HG03575 (cell line): ENCODE data around the gene FGFRL1.

Experiments
- ATAC-seq: cut with Tn5 transposase; IDR thresholded peaks from one replicate; pipeline ENCODE4 v1.9.1; 2021; ENCODE audit not compliant: unreplicated experiment, insufficient number of reproducible peaks, low FRiP score; ENCODE audit errors: extremely low read depth

Gene FGFRL1

DNA sequence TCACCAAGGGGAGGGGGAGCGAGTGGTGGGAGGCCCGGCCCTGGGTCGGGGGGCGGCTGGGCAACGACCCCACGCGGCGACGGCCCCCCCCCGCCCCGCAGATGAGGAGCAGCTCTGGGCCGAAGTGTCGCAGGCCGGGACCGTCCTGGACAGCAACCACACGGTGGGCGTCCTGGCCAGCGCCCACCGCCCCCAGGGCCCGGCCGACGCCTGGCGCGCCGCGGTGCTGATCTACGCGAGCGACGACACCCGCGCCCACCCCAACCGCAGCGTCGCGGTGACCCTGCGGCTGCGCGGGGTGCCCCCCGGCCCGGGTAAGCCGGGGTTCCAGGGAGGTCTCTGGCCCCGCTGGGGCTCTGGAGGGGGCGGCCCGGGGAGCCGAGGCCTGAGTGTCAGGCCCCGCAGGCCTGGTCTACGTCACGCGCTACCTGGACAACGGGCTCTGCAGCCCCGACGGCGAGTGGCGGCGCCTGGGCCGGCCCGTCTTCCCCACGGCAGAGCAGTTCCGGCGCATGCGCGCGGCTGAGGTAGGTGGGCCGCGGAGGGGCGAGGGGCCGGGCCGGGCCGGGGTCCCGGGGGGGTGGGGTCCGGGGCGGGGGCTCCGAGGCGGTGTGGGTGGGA lies 8.7 kb upstream of the FGFRL1 start:
- ATAC-seq = no peak

DNA sequence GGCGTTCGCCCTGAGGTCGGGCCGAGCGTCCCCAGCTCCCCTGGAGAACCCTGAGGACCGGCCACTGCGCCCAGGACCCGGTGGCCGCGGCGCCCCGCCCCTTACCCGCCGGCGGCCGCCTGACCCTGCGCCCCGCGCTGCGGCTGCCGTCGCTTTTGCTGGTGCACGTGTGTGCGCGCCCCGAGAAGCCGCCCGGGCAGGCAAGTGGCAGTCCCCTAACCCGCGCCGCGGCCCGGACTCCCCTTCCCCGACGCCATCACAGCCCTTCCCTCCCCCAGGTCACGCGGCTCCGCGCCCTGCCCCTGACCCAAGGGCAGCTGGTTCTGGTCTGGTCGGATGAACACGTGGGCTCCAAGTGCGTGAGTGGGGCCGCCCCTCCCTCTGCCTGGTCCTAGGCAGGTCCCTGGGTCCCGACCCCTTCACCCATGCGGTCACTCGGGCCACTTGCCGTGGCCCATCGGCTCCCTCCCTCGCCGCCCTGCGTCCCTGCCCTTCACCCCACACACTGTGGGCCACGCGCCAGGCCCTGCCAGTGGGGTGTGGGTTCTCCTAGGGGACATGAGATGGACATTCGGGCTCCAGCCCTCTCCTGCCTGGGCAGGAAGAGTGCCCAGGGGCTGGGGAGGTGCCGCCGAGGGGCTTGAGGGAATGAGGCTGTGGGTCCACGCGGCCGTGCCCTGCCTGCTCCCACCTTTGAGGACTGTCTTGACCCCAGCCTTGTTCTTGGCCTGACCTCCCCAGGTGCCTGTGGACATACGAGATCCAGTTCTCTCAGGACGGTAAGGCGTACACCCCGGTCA lies 8.0 kb upstream of the FGFRL1 start:
- ATAC-seq = no peak

DNA sequence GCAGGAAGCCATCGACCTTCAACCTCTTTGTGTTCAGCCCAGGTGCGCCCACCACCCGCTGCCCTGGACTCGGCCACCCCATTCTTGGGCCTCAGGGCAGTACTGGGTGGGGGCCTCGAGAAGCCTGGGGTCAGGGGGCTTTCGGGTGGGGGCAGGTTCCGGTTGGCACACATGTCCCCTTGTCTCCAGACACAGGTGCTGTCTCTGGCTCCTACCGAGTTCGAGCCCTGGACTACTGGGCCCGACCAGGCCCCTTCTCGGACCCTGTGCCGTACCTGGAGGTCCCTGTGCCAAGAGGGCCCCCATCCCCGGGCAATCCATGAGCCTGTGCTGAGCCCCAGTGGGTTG lies 7.4 kb upstream of the FGFRL1 start:
- ATAC-seq = no peak

DNA sequence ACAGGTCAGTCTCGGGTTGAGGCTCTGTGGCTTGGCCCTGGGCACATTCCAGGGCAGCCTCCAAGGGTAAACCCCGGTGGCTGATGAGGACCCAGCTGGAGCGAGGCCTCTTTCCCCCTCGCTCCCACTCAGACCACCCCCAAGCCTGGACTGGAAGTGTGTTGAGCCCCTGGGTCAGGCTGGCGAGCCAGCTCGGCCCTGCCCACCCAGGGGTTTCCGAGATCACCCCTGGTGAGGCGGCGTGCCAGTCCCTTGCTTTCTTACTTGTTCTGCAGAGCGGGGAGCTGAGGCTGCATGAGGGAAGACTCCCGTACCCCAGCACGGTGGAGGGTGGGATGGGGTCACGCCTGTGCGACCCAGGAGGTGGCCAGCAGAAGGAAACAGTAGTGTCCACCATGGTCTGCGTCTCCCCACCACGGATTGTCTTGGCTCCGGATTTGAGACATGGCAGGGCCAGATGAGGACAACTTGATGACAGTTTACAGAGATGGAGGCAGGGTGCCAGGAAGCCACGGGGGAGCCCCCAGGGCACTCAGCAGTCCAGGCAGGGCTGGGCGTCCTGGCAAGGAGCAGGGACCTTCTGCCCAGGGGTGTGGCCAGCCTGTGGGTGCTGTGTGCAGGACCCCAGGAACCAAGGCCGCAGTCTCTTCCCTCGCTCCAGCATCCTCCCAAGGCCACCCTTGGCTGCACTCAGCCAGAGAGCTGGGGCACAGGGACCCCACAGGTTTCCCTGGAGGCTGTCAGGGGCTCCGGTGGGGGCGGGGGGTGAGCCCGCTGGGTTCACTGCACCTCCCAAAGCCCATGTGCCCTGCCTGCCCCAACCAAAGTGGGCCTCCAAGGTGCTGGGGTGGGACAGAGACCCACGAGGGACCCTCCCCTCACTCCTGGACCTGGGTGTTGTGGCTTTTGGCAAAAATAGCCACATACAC lies 6.6 kb upstream of the FGFRL1 start:
- no peak for ATAC-seq

DNA sequence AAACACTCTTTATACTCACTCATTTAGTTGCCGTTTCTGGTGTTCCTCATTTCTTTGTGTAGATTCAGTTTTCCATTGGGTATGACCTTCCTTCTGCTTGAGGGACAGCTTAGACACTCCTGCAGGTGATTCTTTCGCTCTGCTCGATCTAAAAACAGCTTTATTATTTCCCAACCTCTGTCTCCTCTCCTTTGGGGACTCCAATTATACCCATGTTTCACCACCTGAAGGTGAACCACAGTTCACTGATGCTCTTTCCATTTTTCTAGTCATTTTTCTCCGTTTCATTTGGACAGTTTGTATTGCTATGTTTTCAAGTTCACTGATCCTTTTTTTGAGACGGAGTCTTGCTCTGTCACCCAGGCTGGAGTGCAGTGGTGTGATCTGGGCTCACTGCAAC lies 4.6 kb upstream of the FGFRL1 start:
- ATAC-seq = no peak

DNA sequence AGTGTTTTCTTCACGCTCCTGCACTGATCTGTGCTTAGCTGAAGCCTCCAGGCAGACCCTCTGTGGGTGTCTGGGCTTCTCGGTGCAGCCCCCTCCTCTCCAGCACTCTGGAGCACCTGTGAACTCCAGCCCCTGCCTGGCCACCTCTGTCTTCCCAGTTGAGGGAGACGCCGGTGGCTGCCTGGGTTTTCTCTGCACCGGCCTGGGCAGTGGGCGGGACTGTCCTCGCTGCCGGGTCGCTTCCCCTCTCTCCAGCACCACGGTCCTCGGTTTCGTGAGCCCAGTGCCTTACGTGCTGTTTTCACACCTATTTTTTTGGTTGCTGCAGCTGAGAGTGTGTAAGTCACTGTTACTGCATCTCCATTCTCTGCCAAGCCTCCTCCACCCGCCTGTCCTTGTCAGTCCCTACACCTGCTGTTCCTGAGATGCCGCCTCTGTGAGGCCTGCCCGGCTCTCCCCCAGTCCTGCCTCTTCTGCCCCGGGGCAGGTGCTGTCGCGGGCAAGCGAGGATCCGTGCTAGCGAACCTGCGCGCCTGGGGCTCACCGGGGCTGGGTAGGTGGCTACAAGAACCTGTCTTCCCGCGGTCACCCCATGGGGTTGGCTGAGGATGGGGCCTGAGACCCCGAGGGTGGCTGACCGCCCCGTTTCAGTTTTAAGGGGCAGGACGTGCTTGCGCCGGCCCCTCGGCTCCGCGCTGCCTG lies 2.4 kb upstream of the FGFRL1 start:
- no peak for ATAC-seq

DNA sequence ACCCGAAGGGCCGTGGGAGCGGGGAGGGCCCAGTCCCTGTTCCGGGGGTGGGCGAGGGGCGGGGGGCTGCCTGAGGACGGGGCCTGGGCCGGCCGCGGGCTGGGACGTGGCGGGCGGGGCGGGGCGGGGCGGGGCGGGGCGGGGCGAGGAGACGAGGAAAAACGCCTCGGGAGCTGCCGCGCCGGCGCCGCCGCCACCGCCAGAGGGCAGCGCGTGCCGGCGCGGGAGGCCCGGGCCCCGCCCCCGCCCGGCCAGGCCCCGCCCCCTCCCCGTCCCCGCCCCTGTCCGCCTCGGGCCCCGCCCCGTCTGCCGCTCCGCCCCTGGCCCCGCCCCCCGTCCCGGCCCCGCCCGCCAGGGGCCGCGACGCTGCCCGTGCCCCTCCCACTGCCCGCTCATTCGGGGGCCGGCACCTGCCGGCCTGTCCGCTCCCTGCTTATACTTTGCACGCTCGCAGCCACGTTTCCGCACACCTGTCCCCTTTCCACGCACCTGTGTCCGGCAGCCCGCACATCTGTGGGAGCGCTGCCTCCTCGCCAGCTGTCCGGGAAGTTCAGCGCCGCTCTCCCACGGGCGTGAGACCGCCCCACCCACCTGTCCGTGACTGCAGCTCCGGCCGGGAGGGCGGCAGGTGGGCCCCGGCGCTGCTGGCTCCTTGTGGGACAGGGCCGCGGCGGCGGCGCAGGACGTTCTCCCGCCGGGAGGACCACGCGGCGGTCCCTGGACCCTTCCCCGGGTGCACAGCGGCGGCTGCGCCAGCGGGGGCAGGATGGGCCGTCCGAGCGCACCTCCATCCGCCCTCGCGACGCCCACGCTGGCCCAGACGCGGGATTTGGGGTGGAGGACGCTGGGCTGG lies 1.7 kb upstream of the FGFRL1 start:
- no peak for ATAC-seq

DNA sequence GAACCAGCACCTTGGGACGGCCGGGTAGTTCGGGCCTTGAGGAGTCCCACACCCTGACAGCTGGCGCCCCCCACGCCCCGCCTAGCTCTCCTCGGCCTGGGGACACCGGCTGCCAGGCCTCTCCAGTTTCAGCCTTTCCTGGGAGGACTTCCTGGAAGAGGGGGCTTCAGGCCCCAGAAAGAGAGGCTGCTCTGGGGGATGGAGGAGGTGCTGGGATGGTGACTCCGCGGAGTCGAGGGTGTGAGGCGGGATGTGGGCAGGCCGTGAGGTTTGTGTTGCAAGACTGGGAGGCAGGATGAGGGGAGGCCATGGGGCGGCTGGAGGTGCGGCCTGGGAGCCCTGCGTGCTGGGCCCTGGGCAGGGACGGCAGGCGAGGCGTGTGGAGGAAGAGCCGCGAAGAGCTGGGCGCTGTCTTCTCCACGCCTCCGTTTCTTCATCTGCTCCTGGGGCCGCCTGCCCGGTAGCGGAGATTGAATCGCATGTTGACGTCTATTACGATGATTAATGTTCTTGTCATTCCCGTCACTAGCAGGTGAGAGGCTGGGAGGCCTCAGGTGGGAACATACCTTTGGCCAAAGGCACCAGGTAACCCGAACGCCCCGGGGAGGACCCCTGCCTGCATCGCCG lies 918 bp upstream of the FGFRL1 start:
- ATAC-seq = no peak

DNA sequence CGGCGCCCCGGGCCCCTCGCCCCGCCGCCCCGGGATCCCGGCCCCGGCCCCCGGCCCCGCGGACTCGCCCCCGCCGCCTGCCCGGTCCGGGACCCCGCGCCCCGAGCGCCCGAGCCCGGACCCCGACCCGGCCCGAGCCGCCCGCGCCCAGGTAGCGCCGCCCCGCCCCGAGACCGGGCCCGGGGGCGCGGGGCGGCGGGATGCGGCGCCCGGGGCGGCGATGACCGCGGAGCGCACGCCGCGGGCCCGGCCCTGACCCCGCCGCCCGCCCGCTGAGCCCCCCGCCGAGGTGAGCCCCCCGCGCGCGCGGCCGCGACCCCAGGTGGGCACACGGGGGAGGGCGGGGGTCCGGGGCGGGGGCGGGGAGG lies 224 bp downstream of the FGFRL1 start:
- ATAC-seq = no peak

DNA sequence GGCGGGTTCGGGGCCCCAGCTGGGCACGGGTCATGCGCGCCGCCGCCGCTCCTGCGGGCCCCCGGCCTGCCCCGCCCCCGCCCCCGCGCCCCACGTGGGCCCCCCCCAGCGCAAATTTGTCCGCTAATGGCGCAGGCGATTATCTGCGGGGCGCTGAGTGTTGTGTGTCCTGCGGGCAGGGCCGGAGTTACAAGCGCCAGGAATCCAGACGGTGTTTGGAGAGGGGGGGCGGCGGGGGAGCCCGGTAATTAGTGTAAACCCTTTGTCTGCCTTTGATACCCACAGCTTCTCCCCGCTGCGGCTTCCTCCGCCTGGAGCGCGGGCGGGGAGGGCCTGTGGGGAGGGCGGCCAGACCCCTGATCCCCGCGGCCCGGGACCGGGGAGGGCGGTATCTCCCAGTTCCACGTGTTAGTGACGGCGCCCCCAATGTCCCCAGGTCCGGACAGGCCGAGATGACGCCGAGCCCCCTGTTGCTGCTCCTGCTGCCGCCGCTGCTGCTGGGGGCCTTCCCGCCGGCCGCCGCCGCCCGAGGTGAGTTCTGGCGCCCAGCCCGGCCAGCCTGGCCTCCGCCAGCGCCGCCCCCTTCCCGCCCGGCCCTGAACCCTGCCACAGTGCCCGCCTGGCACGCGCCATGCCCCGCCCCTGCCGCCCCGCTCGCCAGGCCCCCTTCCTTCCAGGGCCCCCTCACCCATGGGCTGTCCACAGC lies 761 bp downstream of the FGFRL1 start:
- no peak for ATAC-seq

DNA sequence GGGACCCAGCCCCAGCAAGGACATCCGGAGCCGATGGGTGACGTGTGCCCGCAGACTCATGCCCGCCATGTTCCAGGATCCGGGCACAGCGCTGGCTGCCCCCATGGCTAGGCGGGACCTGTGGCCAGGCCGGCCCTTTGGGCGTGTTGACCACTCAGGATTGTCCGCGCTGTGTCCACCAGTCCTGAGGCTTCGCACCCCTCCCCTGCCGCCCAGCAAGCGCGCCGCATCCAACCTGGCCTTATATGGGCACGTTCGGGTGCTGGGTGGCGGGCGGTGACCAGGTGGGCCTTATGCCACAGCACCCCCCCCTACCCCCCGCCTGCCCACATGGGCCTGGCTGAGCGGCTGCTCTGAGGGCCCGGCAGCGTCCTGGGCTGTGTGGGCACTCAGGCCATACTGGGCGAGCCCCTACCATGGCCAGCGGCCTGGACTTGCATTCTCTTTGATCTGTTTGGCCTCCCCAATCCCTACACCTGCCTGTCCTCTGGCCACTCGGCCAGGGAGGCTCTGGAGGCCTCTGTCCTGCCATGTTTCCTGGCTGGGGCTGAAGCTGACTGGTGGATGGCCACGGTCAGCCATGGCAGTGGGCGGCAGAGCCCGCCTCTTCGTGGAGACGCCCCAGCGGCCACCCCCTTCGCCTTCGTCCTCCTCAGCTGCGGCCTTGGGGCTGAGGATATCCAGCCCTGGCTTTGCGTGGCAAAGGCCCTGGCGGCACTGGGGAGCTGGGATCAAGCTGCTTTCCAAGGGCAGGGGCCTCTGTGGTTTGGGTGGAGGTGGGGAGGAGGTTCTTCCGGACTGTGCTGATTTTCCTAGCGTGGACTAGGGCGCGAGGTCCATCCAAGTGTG lies 2.0 kb downstream of the FGFRL1 start:
- ATAC-seq = no peak

DNA sequence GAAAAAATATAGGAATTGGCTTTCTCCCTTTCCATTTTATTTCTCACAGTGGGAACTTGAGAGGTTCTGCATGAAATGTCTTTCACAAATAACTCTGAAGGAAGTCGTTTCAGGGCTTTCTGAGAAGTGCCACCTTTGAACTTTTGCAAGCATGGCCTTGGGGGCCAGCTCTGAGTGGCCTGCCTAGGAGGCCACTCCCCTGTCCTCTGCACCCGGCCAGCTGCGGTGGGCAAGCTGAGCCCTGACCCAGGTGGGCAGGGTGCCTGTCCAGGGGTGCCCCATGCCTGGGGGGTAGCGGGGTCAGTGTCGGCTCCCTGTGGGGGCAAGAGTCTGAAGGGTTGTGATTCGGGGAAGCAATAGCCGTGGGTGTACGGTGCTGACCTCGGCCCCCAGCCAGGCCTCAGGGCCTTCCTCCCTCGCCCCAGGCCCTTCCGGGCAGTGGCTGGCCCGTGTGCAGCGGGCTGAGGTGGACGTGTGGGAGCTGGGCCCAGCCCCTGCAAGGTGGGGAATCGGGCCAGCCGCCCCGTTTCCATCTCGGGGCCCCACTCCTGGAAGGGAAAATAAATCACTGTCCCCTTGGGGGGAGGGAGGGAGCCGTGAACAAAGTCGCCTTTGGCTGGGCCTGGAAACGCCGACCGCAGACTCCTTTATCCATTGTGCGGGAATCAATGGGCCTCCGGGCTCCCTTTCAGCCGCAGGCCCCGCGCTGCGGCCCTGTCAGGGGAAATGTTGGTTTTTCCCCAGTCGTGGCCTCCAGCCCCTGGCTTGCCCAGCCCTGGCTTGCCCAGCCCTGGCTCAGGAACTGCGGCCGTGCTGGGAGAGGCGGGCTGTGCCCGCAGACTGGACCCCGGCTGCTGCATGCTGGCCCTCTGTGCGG lies 3.1 kb downstream of the FGFRL1 start:
- no peak for ATAC-seq

DNA sequence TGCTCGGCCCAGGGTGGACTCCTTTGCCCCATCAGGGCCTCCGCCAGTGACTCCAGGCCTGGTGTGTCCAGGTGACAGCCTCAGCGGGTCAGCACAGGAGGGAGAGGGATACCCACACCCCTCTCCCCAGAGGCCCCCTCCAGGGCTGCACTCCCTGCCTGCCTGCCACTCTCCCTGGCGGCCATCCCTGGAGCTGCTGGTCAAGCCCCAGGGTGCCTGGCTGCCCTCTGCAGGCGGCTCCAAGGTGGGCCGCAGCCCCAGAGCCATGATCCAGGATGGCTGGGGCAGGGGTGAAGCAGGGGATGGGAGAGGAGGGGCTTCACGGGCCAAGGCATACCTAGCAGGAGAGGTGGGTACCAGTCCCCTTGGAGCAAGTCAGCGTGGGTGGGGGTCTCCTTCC lies 3.8 kb downstream of the FGFRL1 start:
- ATAC-seq = no peak

DNA sequence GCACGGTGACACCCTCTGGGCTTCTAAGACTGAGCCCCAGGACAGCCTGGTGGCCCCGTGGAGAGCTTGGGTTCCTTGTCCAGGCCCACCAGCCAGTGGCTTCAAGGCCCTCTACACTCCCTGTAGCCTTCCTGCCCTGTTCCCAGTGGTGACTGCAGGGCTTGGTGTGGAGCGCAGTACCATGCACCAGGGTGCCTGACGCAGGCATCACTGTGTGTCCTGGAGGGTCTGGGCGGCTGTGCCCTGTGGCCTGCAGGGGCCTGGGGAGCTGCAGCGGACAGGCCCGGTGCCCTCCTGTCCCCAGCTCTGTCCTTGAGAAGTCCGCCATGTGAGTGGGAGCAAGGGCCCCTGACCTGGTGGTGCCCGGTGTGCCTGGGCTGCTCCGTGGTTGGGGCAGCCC lies 4.3 kb downstream of the FGFRL1 start:
- ATAC-seq = no peak

DNA sequence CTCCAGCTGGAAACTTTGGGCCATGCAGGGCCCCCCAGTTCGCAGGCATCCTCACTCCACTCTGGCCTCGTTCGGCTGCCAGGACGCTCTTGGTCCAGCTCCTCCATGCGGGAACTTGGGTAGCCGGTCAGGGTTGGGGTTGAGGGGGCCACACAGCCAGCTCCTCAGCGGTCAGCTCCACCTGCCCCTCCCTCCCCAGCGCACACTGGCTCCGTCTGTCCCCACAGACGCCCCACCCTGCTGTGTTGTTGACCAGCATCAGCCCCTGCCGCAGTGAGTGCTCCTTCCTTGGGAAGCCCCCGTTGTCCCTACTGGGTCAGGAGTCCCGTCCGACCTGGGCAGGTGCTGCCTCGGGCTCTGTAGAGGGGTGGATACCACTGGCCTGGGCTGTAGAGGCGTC lies 5.8 kb downstream of the FGFRL1 start:
- ATAC-seq = no peak

DNA sequence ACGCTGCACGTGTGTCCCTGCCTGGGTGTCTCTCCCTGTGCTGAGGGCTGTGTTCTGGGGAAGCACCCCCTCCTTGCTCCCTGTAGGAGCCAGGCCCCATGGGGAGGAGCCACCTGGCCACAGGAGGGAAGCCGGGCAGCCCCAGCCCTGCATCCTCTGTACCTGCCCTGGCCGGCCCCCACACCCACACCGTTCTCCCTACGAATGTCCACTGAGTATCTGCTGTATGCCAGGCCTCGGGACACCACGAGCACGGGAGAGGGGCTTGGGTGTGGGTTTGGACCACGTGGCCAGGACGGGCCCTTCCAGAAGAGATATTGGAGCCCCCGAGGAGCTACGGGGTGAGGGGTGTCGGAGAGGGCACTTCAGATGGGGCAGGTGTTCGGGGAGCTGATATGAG lies 6.3 kb downstream of the FGFRL1 start:
- ATAC-seq = no peak
